Measurements from ENCODE around the gene AGMAT. TPM values are rescaled to one million over a fixed set of nuclear protein-coding genes. Genes with fewer than 3 reads are reported as not detected.

Gene AGMAT
- total and polyA plus RNA-seq, 2 donors (not counting 1 experiment from before 2014, with no cell fraction given) = 0.52 to 1.2 TPM

GRCh38 chr1:15550573-15550972, 34.3 kb downstream of the AGMAT start:
- Histone ChIP-seq H3K36me3 (ENCODE audit: control insufficient read depth, insufficient read depth, low read length) (peaks cover 3% of the 10 kb centered on the region), H3K27ac (ENCODE audit: insufficient read depth, low read length) (no peak overlapping the region), H3K9me3 (ENCODE audit: control insufficient read depth, insufficient read depth, low read depth, low read length) (no peaks in the 10 kb centered on the region), H3K9ac (ENCODE audit: insufficient read depth, low read length) (no peak overlapping the region), H3K79me2 (ENCODE audit: control insufficient read depth, insufficient read depth, low read length) (no peaks in the 10 kb centered on the region), H3K4me1 (ENCODE audit: control insufficient read depth, extremely low read depth, insufficient read depth, low read length) (no peaks in the 10 kb centered on the region), H4K20me1 (ENCODE audit: control insufficient read depth, extremely low read depth, insufficient read depth, low read length) (no peaks in the 10 kb centered on the region), H2AFZ (ENCODE audit: low read length) (no peak overlapping the region), H3K27me3 (ENCODE audit: control insufficient read depth, insufficient read depth, low read length) (no peaks in the 10 kb centered on the region), H3K4me3 (replicated peaks in 1 of 4; ENCODE audit: control extremely low read depth in 1 of 4, insufficient read depth in 1 of 4, low read depth in 3 of 4, low read length in 4 of 4) (no peak overlapping the region), H3K4me2 (ENCODE audit: extremely low read depth, insufficient read depth, low read length) (no peak overlapping the region)
- TF ChIP-seq EZH2 (IDR thresholded peaks at IDR 0.05; ENCODE audit: low read length, missing control alignments) = no peak
- TF ChIP-seq CTCF (conservative IDR thresholded peaks at IDR 0.05 in 1 of 2, IDR thresholded peaks at IDR 0.05 in 1 of 2; ENCODE audit: low read depth in 1 of 2, low read length in 2 of 2) = no peak
- no peak for DNase-seq (ENCODE audit: low read depth in 2 of 2)

DNA sequence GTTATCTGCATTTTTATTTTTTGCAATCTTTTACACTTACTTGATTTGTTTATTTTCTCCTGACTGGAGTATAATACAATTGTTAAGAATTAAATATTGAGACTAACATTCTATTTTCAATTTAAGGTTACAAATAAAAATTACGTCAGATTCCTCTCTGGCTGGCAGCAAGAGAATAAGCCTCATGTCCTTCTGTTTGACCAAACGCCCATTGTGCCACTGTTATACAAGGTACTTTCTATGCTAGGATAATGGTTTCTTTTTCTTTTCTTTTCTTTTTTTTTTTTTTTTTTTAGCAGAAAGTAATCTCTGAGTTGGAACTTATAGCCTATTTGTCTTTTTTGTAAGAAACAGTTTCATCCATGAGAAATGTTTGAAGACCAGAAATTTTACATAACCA, 38.2 kb downstream of the AGMAT start:
- H4K20me1 ChIP-seq (ENCODE audit: control insufficient read depth, extremely low read depth, insufficient read depth, low read length) = no peaks in the 10 kb centered on the region
- H3K79me2 ChIP-seq (ENCODE audit: control insufficient read depth, insufficient read depth, low read length) = no peaks in the 10 kb centered on the region
- no peak overlapping the region for H2AFZ ChIP-seq (ENCODE audit: low read length)
- H3K9ac ChIP-seq (ENCODE audit: insufficient read depth, low read length) = no peak overlapping the region
- no peaks in the 10 kb centered on the region for H3K27me3 ChIP-seq (ENCODE audit: control insufficient read depth, insufficient read depth, low read length)
- TF ChIP-seq EZH2 (IDR thresholded peaks at IDR 0.05; ENCODE audit: low read length, missing control alignments) (no peak), CTCF (conservative IDR thresholded peaks at IDR 0.05 in 1 of 2, IDR thresholded peaks at IDR 0.05 in 1 of 2; ENCODE audit: low read depth in 1 of 2, low read length in 2 of 2) (no peak)
- no peaks in the 10 kb centered on the region for H3K4me1 ChIP-seq (ENCODE audit: control insufficient read depth, extremely low read depth, insufficient read depth, low read length)
- H3K4me2 ChIP-seq (ENCODE audit: extremely low read depth, insufficient read depth, low read length) = no peak overlapping the region
- no peaks in the 10 kb centered on the region for H3K9me3 ChIP-seq (ENCODE audit: control insufficient read depth, insufficient read depth, low read depth, low read length)
- no peak overlapping the region for H3K4me3 ChIP-seq (replicated peaks in 1 of 4; ENCODE audit: control extremely low read depth in 1 of 4, insufficient read depth in 1 of 4, low read depth in 3 of 4, low read length in 4 of 4)
- peaks cover 5% of the 10 kb centered on the region for H3K36me3 ChIP-seq (ENCODE audit: control insufficient read depth, insufficient read depth, low read length)
- no peak overlapping the region for H3K27ac ChIP-seq (ENCODE audit: insufficient read depth, low read length)
- no peak for DNase-seq (ENCODE audit: low read depth in 2 of 2)

DNA sequence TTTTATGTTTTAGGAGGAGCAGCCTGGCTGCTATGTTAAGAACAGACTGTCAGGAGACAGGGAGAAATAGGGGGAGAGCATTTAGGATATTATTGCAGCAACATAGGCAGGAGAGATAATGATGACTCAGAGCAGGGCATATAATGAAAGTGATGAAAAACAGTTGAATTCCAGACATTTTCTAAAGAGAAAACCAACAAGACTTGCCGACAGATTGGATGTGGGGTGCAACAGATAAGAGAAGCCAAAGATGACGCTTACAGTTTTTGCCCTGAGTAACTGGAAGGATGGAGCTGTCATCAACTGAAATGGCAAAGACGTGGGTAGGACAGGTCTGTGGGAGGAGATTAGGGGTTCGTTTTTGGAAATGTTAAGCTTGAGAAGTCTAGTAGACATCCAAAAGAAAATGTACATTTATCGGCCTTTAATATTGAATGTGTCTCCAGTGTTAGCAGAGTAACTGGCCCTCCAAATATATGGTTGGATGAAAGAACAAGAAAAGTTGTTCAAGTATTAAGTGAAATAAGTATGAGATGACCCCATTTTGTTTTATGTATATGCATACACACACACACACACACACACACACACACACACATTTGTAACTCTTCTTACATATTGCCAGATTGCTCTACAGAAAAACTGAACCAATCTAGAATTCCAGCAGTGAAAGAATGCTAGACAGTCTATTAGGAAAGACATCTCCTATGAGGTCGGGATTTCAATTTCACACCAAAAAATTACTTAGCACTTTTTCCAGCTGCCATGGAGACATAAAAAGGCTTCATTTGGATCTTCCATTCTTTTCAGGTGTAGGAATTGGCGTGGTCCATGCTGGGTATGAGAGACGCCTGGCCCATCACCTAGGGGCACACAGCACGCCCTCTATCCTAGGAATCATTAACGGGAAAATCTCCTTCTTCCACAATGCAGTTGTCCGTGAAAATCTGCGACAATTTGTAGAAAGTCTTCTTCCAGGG, 41.0 kb downstream of the AGMAT start:
- no peak overlapping the region for H2AFZ ChIP-seq (ENCODE audit: low read length)
- DNase-seq (ENCODE audit: low read depth in 2 of 2) = peak; percentile 8 to 87

More for the DNA sequence above, 41.0 kb downstream of the AGMAT start:
- Histone ChIP-seq H3K79me2 (ENCODE audit: control insufficient read depth, insufficient read depth, low read length) (no peaks in the 10 kb centered on the region), H3K36me3 (ENCODE audit: control insufficient read depth, insufficient read depth, low read length) (peaks cover 6% of the 10 kb centered on the region), H3K9ac (ENCODE audit: insufficient read depth, low read length) (no peak overlapping the region), H3K9me3 (ENCODE audit: control insufficient read depth, insufficient read depth, low read depth, low read length) (no peaks in the 10 kb centered on the region), H3K27ac (ENCODE audit: insufficient read depth, low read length) (no peak overlapping the region), H3K4me1 (ENCODE audit: control insufficient read depth, extremely low read depth, insufficient read depth, low read length) (no peaks in the 10 kb centered on the region), H4K20me1 (ENCODE audit: control insufficient read depth, extremely low read depth, insufficient read depth, low read length) (no peaks in the 10 kb centered on the region), H3K27me3 (ENCODE audit: control insufficient read depth, insufficient read depth, low read length) (no peaks in the 10 kb centered on the region), H3K4me3 (replicated peaks in 1 of 4; ENCODE audit: control extremely low read depth in 1 of 4, insufficient read depth in 1 of 4, low read depth in 3 of 4, low read length in 4 of 4) (no peak overlapping the region), H3K4me2 (ENCODE audit: extremely low read depth, insufficient read depth, low read length) (no peak overlapping the region)
- TF ChIP-seq CTCF (conservative IDR thresholded peaks at IDR 0.05 in 1 of 2, IDR thresholded peaks at IDR 0.05 in 1 of 2; ENCODE audit: low read depth in 1 of 2, low read length in 2 of 2) (no peak), EZH2 (IDR thresholded peaks at IDR 0.05; ENCODE audit: low read length, missing control alignments) (no peak)
